Measurements from ENCODE around the gene LRRC61. TPM values are rescaled to one million over a fixed set of nuclear protein-coding genes. Genes with fewer than 3 reads are reported as not detected.
"Not testable (repeated sequence)": the region's sequence is repeated elsewhere in the genome, so short reads cannot be mapped to it uniquely, and the experiment has no call there.

LRRC61 gene
- polyA plus RNA-seq (2011; rRNA removed) = 0.17 and 0.57 TPM in 2 replicates
- polyA minus RNA-seq (2011; rRNA and poly(A)+ RNA removed) = 0.17 and 0.46 TPM in 2 replicates

GRCh38 chr7:150322833-150323681 is at the start of gene LRRC61, which contains the start of gene ACTR3C:
LRRC61 (plus strand) TSS chr7:150323355; CDS start chr7:150336862, 13,507 bp downstream.
ACTR3C (minus strand) TSS chr7:150323545; CDS start chr7:150295296, 28,249 bp downstream.
- ChIA-PET POLR2A (no interaction called here), CTCF (interaction anchor here (1.3 kb wide), 1 partner anchor 12 kb away, joined by 3 read pairs; no protein-coding TSS in a partner anchor)
- Histone ChIP-seq H3K9me3 (ENCODE audit: control insufficient read depth, insufficient read depth, low read length) (peaks cover 6% of the 10 kb centered on the region; the same call in 1 of the 2 replicates), H3K27me3 (ENCODE audit: control insufficient read depth, insufficient read depth, low read length) (no peaks in the 10 kb centered on the region), H3K27ac (ENCODE audit: low read depth, low read length) (no peak within 1 kb of the TSS), H3K4me3 (ENCODE audit: low read depth, low read length) (peak within 1 kb of the TSS; percentile 13; the same call in 1 of the 2 replicates)
- TF ChIP-seq, protein P1, sequence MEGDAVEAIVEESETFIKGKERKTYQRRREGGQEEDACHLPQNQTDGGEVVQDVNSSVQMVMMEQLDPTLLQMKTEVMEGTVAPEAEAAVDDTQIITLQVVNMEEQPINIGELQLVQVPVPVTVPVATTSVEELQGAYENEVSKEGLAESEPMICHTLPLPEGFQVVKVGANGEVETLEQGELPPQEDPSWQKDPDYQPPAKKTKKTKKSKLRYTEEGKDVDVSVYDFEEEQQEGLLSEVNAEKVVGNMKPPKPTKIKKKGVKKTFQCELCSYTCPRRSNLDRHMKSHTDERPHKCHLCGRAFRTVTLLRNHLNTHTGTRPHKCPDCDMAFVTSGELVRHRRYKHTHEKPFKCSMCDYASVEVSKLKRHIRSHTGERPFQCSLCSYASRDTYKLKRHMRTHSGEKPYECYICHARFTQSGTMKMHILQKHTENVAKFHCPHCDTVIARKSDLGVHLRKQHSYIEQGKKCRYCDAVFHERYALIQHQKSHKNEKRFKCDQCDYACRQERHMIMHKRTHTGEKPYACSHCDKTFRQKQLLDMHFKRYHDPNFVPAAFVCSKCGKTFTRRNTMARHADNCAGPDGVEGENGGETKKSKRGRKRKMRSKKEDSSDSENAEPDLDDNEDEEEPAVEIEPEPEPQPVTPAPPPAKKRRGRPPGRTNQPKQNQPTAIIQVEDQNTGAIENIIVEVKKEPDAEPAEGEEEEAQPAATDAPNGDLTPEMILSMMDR (IDR thresholded peaks at IDR 0.05; ENCODE audit: low read depth, low read length) = no peak; the same call in 1 of the 2 replicates
- DNase-seq (ENCODE audit: low read depth, low spot score) = no peak

GRCh38 chr7:150276132-150276695 is 46.9 kb upstream of the LRRC61 start:
- H3K9me3 ChIP-seq (ENCODE audit: control insufficient read depth, insufficient read depth, low read length); DNase-seq (ENCODE audit: low read depth, low spot score); POLR2A ChIA-PET; H3K27ac ChIP-seq (ENCODE audit: low read depth, low read length); H3K4me3 ChIP-seq (ENCODE audit: low read depth, low read length); H3K27me3 ChIP-seq (ENCODE audit: control insufficient read depth, insufficient read depth, low read length); CTCF ChIA-PET: not testable (repeated sequence)
- TF ChIP-seq, protein P1 (IDR thresholded peaks at IDR 0.05; ENCODE audit: low read depth, low read length) = peak; percentile 61

DNA sequence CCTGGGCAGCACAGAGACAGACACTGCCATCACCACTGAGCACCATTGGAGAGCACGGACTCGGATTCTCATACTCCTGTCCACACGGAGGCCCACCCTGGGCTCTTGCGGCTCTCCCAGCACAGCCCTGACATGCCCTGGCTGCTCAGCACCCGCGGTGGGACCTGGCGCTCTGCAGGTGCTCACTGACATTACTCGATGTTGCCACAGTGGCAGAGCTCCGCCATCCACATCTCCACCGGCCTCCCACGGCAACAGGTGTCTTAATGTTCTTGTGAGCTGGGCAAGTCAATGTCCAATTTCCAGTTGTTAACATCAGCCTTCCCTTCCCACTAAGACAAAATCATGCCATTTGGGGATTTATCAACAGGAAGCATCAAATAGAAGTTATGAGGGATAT is 44.8 kb upstream of the LRRC61 start:
- H3K9me3 ChIP-seq (ENCODE audit: control insufficient read depth, insufficient read depth, low read length); H3K27me3 ChIP-seq (ENCODE audit: control insufficient read depth, insufficient read depth, low read length); H3K4me3 ChIP-seq (ENCODE audit: low read depth, low read length); H3K27ac ChIP-seq (ENCODE audit: low read depth, low read length); DNase-seq (ENCODE audit: low read depth, low spot score); CTCF ChIA-PET; POLR2A ChIA-PET: not testable (repeated sequence)

DNA sequence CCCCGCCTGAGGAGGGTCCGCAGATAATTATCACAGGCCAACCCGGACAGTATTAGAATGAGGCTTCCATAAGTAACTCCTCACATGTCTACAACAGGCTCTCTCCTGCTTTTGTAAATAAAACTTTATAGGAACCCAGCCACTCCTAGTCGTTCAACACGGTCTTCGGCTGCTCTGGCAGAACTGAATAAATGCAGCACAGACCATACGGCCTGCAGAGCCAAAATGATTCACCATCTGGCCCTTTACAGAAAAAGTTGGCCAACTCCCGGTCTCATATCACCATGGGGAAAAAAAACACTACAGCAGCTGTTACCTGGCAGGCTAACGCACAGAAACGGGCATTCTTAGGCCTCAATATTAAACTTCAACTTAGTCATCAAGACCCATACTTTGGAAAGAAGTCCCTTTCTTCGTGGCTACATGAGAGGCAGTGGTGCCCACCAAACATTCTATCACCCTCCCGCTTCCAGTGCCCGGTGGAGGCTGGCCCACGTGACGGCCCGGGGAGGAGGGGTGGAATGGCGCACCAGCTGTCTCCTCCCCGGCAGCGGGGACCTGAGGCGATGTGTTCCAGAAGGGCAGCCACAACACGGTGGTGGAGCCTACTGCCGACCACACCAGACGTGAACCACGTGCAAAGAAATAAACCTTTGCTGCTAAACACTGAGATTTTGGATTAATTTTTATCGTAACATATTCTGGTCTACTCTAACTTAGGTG is 41.3 kb upstream of the LRRC61 start:
- H3K27me3 ChIP-seq (ENCODE audit: control insufficient read depth, insufficient read depth, low read length); H3K4me3 ChIP-seq (ENCODE audit: low read depth, low read length); H3K9me3 ChIP-seq (ENCODE audit: control insufficient read depth, insufficient read depth, low read length); H3K27ac ChIP-seq (ENCODE audit: low read depth, low read length); POLR2A ChIA-PET; DNase-seq (ENCODE audit: low read depth, low spot score); CTCF ChIA-PET: not testable (repeated sequence)

GRCh38 chr7:150283111-150283510 is 40.0 kb upstream of the LRRC61 start:
- POLR2A ChIA-PET; H3K27ac ChIP-seq (ENCODE audit: low read depth, low read length); H3K9me3 ChIP-seq (ENCODE audit: control insufficient read depth, insufficient read depth, low read length); H3K27me3 ChIP-seq (ENCODE audit: control insufficient read depth, insufficient read depth, low read length); H3K4me3 ChIP-seq (ENCODE audit: low read depth, low read length); DNase-seq (ENCODE audit: low read depth, low spot score); CTCF ChIA-PET: not testable (repeated sequence)

- DNase-seq (ENCODE audit: low read depth, low spot score); POLR2A ChIA-PET; CTCF ChIA-PET; H3K4me3 ChIP-seq (ENCODE audit: low read depth, low read length); H3K27me3 ChIP-seq (ENCODE audit: control insufficient read depth, insufficient read depth, low read length); H3K27ac ChIP-seq (ENCODE audit: low read depth, low read length); H3K9me3 ChIP-seq (ENCODE audit: control insufficient read depth, insufficient read depth, low read length): not testable (repeated sequence)
These were observed 39.5 kb upstream of the LRRC61 start for GRCh38 chr7:150283608-150284007.
